Measurements from ENCODE around the gene IFNA16. TPM values are rescaled to one million over a fixed set of nuclear protein-coding genes. Genes with fewer than 3 reads are reported as not detected.
"Not testable (repeated sequence)": the region's sequence is repeated elsewhere in the genome, so short reads cannot be mapped to it uniquely, and the experiment has no call there.

The IFNA16 gene
- total RNA-seq, 1 donor from 2014 or later = not detected

DNA sequence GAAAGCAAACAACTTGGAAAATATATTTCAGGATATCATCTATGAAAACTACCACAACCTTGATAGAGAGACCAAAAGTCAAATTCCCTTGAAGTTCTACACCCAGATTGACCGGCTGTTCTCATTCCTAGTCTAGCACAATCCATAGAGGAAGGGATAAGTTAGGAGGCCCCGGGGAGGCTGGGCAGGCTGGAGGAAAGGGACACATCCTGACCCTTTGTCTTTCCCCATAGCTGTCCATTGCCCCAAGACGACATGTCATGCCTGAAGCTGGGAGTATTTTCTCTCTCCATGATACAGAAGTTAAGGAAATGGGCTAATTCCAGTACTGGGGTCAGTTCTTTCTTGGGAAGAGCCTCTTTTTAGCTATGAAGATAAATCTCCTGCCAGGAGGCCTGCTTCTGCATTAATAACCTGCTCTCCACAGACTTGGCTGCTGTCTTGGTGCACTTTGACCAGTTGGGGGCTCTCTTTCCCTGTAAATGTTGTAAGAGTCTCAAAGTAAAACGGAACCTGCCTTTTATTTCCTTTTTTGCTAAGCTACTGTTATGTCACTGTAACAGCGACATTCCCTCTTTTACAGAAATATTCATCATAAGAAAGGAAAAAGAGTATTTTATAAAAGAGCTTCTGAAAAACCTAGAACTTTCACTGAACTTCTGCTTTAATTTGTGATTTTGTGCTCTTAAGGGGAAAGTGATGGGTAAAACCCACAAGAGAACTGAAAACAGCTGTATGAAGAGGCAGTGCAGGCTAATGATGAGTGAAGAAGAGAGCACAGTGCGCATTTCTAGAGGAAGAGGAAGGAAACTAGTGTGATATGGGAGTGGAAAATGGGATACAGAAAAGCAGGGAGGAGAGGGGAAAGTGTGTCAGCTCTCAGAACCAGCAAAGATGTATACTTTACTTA is 22.0 kb downstream of the IFNA16 start:
- DNase-seq = not testable (repeated sequence)

DNA sequence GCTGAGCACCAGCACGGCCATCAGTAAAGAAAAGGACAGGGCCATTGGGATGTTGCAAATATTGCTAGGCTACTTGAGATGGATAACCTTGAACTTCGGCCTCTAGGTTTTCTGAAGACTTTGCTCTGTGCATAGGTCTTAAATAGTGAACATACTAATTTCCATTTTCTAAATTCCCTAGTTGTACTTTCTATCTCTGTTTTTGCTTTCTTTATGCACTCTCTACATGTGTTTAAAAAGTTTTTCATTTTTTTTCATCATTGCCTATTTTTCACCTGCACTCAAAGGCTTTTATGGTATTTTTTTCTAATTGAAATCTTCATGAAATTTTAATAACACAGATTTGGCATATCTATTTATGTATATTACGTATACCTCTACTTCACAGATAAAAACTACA is 29.6 kb downstream of the IFNA16 start, which contains the start of gene IFNA4:
IFNA4 (minus strand) TSS at position 101 of the 400 bp plus-strand sequence; CDS start at position 45, 56 bp downstream.
- not testable (repeated sequence) for DNase-seq

DNA sequence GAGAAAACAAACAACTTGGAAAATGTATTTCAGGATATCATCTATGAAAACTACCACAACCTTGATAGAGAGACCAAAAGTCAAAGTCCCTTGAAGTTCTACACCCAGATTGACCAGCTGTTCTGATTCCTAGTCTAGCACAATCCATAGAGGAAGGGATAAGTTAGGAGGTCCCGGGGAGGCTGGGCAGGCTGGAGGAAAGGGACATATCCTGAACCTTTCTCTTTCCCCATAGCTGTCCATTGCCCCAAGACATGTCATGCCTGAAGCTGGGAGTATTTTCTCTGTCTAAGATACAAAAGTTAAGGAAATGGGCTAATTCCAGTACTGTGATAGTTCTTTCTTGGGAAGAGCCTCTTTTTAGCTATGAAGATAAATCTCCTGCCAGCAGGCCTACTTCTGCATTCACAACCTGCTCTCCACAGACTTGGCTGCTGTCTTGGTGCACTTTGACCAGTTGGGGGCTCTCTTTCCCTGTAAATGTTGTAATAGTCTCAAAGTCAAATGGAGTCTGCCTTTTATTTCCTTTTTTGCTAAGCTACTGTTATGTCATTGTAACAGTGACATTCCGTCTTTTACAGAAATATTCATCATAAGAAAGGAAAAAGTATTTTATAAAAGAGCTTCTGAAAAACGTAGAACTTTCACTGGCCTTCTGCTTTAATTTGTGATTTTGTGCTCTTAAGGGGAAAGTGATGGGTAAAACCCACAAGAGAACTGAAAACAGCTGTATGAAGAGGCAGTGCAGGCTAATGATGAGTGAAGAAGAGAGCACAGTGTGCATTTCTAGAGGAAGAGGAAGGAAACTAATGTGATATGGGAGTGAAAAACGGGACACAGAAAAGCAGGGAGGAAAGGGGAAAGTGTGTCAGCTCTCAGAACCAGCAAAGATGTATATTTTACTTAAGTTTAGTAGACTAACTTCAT is 34.0 kb downstream of the IFNA16 start:
- not testable (repeated sequence) for DNase-seq

DNA sequence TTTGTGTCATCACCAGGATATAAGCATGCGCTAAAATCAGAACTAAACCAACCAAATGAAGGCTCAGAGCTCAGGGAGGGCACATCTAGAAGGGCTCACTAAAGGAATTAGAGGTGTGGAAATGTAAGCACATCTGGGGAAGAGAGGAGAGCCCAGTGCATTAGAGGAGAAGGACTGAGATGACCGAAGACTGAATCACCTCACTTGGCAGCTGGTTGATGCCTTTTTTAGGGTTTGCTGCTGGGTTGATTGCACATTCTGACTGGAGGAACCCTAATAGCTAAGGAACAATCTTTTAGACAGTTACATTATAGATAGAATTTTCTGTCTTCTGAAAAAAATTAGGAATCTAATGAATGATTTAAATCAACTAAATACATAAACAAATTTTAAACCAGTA is 42.4 kb downstream of the IFNA16 start:
- no peak for DNase-seq

DNA sequence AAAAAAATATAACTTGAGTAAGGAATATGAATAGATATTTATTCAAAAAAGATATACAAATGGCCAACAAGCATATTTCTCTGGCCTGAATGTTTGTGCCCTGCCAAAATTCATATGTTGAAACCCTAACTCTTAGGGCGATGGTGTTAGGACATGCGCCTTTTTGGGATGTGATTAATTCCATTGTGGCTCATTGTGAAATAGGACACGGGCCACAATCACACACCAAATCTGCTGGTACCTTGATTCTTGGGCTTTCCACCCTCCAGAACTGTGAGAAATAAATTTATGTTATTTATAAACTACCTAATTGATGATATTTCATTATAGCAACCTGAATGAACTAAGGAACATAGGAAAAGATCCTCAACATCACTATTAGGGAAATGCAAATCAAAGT is 45.0 kb downstream of the IFNA16 start:
- no peak for DNase-seq

DNA sequence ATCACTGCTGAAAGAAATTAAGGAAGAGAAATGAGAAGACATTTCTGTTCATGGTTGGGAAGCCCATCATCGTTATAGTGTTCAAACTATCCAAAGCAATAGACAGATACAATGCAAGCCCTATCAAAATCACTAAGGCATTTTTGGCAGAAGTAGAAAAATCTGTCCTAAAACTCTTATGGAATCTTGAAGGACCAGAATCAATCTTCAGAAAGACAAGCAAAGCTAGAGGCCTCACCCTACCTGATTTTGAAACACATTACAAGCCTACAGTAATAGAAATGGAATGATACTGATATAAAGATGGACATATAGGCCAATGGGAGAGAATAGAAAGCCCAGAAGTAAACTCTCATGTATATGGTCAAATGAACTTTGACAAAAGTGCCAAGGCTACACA is 45.8 kb downstream of the IFNA16 start:
- DNase-seq = no peak

DNA sequence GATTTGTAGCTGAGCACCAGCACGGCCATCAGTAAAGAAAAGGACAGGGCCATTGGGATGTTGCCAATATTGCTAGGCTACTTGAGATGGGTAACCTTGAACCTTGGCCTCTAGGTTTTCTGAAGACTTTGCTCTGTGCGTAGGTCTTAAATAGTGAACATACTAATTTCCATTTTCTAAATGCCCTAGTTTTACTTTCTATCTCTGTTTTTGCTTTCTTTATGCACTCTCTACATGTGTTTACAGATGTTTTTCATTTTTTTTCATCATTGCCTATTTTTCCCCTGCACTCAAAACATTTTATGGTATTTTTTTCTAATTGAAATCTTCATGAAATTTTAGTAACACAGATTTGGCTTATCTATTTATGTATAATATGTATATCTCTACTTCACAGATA is 50.6 kb downstream of the IFNA16 start, which contains the start of gene IFNA21:
IFNA21 (minus strand) TSS at position 101 of the 400 bp plus-strand sequence; CDS start at position 53, 48 bp downstream.
- not testable (repeated sequence) for DNase-seq

Other genes starting within 250 kb of the IFNA16 start
- gene HACD4, start 185.7 kb downstream of the IFNA16 start, total RNA-seq = 4.7 TPM
- gene IFNB1, start 139.4 kb downstream of the IFNA16 start, total RNA-seq = not detected
- gene IFNW1, start 75.5 kb downstream of the IFNA16 start, total RNA-seq = not detected
- gene IFNA21, start 50.7 kb downstream of the IFNA16 start, total RNA-seq = not detected
- not detected for gene IFNA4, start 29.7 kb downstream of the IFNA16 start, total RNA-seq
- gene IFNA7, start 15.1 kb downstream of the IFNA16 start, total RNA-seq = not detected
- not detected for gene IFNA10, start 10.2 kb downstream of the IFNA16 start, total RNA-seq
- not detected for gene IFNA17, start 10.9 kb upstream of the IFNA16 start, total RNA-seq
- not detected for gene IFNA14, start 22.7 kb upstream of the IFNA16 start, total RNA-seq
- gene IFNA5, start 88.0 kb upstream of the IFNA16 start, total RNA-seq = not detected
- 33.2 TPM for gene KLHL9, start 118.1 kb upstream of the IFNA16 start, total RNA-seq
- not detected for gene IFNA6, start 133.6 kb upstream of the IFNA16 start, total RNA-seq
- not detected for gene IFNA13, start 150.7 kb upstream of the IFNA16 start, total RNA-seq
- gene IFNA2, start 168.1 kb upstream of the IFNA16 start, total RNA-seq = not detected
- gene IFNA8, start 191.8 kb upstream of the IFNA16 start, total RNA-seq = not detected
- not detected for gene IFNA1, start 223.1 kb upstream of the IFNA16 start, total RNA-seq